GM18951 (cell line): ENCODE data around the gene MPDZ.

Experiments used
- POLR2A ChIP-seq: IDR thresholded peaks from 4 replicates; pipeline ENCODE4 v1.6.1; 2011; ENCODE audit warnings: mild to moderate bottlenecking; ENCODE audit not compliant: insufficient read length, insufficient read depth; ENCODE audit errors: extremely low read depth
- in situ Hi-C: fragments of 300-500 bp; cut with MboI; formaldehyde crosslinking; loops from one replicate; pipeline ENCODE4 v1.12.0; 2022; ENCODE audit warnings: low sequenced_read_pairs, mixed read lengths, inconsistent platforms; ENCODE audit not compliant: unreplicated experiment

Gene MPDZ

DNA sequence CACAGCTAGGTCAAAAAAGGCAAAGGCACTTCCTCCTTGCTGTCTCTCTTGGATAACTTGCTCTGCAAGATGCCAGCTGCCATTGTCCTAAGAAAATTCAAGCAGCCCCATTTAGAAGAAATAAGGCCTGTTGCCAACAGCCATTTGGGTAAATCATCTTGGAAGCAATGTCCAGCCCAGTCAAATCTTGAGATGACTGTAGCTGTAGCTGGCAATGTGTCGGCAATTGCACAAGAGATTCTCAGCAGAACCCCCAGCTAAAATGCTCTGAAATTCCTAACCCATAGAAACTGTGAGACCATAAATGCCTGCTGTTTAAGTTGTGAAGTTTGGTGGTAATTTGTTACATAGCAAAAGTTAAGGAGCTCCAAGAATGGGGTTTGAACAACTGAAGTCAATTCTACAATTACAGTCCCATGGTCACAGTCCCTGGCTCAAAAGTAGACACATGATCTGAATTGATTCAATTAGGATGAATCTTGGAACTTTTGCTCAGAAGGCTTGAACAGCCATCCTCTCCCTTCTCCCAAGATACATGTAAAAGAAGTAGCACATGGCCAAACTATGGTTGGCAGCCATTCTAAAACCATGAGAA, 151.1 kb downstream of the MPDZ start:
- in situ Hi-C loops = no loop called here
- TF ChIP-seq POLR2A = no peak

GRCh38 chr9:13127131-13127530, 152.4 kb downstream of the MPDZ start:
- no peak for TF ChIP-seq POLR2A
- in situ Hi-C loops = no loop called here

DNA sequence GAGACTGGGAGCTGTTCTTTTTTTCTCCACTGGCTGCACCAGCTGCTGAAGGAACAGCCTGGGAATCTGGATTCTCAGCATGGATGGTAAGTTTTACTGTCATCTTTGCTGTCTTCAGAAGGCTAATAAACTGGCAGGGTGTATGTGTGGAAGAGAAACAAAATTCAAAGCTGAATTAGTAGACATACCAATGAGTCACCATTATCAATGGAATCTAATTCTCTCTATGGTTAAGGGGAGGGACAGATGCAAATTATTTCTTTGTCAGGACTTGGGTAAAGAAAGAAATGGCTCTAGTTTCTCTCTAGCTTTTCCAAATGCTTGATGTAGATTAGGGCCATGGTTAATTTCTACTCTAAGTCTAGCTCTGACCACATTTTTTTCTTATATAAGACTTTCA, 154.2 kb downstream of the MPDZ start:
- TF ChIP-seq POLR2A = no peak
- in situ Hi-C loops = no loop called here

DNA sequence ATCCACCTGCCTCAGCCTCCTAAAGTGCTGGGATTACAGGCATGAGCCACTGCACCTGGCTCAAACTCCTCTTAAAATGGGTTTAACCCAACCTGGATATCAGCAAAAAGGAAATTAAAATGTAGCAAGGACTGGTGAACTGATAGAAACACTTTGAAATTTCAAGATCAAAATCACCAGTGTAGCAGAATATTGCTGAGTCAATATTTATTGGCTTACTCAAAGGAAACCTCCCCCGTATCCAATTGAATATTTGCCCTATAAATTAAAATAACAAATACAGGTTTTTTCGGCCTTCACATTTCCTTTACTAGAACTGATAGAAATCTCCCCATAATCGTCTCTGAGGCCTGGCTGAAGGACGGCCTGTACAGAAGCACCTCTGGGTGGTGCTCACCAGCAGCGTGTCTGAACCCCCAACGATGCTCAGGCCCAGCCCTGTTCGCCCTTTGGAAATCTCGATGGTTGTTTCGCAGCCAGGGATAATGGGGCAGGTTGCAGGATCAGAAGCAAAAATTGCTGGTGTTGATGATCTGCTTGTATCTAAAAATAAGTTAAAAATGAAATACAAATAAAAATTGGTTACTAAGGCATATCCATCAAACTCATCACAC, 156.6 kb downstream of the MPDZ start:
- in situ Hi-C loops = no loop called here
- no peak for TF ChIP-seq POLR2A

DNA sequence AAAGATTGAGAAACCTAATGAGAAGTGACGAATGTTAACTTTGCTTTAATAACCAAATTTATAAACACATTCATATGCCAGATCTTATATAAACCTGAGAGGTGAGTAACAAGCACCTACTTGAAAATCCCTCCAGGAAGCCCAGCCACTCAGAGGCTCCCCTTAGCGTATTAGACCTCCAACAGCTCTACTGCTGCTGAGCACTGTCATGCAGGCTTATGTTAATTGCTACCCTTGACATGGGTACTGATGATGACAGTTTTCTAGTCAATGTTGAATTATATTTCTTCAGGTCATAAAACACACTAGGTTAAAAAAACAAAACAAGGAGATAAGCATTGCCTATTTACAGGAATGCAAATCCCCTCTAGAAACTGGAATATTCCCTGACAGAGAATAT, 161.2 kb downstream of the MPDZ start:
- TF ChIP-seq POLR2A = no peak
- in situ Hi-C loops = no loop called here

- no peak for TF ChIP-seq POLR2A
- in situ Hi-C loops = no loop called here
Measured at GRCh38 chr9:13116292-13116691, 163.2 kb downstream of the MPDZ start.

DNA sequence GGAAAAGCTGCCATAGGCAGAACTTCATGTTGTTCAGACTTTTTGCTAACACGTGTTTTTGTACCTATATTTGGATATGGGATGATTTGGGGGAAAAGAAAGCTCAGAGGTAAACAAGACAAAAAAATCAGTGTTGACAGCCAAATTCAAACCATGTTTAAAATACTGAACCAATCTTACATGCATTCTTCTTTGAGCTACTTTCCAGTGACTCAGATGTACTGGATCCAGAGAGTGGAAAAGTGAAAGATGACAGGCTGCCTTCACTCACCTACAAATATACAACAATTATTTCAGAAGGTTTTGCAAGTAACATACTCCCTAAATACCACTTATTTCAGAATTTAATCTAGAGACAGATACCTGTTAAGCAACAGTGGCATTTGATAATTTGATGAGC, 165.7 kb downstream of the MPDZ start:
- in situ Hi-C loops = no loop called here
- no peak for TF ChIP-seq POLR2A

DNA sequence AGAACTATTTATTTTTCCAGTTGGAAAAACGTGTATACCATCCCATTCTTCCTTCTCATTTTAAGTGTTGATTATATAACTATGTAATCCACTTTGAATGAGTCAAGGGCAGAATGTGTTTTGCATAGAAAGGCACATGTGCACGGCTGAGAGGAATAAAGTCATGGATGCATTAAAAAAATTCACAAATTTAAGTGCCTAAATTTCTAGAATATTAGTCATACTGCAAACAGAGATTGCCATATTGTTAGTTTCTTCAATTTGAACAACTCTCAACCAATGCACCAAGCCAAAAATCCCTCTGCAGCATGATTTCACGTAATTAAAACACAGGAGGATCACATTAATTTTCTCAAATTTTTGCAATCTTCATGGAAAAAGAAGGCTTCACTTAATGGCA, 166.3 kb downstream of the MPDZ start:
- in situ Hi-C loops = no loop called here
- TF ChIP-seq POLR2A = no peak

DNA sequence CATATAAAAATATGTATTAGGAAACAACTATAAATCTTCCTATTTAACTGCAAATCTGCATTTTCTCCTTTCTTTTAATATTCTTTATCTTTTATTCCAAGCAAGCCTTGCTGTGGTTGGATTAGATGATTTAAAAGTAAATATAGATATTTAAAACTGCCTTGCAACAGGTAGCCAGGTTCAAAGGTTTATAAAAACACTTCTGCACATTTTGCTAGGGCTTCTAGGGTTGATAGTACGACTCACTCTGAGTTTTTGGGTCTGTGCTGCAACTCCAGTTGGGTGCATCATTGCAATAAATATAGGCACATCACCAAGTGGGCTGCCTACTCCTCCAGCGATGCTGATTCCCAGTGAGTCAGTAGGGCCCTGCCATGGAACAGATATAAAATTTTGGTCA, 167.7 kb downstream of the MPDZ start:
- TF ChIP-seq POLR2A = no peak
- in situ Hi-C loops = no loop called here

DNA sequence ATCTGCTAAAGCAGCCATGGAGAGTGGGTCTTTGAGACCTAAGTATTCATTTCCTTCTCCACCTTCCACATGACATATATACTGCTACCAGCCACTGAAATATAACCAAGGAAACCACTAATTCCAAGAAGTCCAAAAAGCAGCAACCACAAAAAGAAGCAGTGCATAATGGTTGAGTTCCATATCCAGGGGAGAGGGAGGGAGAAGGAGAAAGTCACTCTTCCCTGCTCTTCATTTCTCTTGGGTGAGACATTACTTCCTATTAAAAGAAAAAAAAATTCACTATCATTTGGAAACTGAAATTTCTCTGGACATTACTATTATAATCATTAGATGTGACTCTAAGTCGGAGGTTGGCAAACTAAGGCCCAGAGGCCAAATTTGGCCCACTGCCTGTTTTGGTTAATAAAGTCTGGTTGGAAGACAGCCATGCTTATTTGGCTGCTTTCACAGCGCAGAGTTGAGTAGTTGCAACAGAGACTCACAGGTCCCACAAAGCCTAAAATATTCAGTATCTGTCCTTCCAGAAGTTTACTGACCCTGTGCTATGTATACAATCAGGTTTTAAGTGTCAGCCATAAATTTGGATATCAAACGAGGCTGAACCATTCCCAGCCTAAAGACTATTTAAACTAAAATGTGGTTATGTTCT, 168.6 kb downstream of the MPDZ start:
- TF ChIP-seq POLR2A = no peak
- in situ Hi-C loops = no loop called here

- in situ Hi-C loops = no loop called here
- TF ChIP-seq POLR2A = no peak
Measured at GRCh38 chr9:13109781-13110180, 169.7 kb downstream of the MPDZ start.

DNA sequence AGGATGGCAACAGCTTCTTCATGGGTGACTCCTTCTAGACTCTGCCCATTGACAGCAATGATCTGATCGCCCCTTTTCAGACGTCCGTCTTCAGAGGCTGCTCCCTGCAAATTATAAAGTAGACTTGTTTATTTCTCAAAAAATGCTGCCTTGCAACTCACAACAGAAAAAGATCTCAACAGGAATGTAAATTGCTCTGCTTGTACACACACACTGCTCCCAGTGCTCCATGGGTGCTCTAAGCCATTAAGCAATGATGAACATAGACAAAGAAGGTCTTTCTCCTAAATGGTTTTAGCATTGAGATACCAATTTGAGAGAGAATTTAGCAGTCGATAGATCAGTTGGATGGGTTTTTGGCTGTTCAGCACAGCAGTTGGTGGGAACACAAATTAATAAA, 172.5 kb downstream of the MPDZ start:
- TF ChIP-seq POLR2A = no peak
- in situ Hi-C loops = no loop called here

- in situ Hi-C loops = no loop called here
Measured at GRCh38 chr9:13100914-13101572, 178.4 kb downstream of the MPDZ start.

GRCh38 chr9:13095056-13095455, 184.4 kb downstream of the MPDZ start:
- in situ Hi-C loops = no loop called here
- no peak for TF ChIP-seq POLR2A

More at GRCh38 chr9:13100914-13101572, 178.4 kb downstream of the MPDZ start:
- TF ChIP-seq POLR2A = no peak
